SK-N-SH treated with all-trans-retinoic acid at 6 μM for 48 hours (cell line): ENCODE data around the gene LCN1.

Experiments used
- ATAC-seq: fragments of 200-7000 bp; cut with Tn5 transposase; 3 replicates; pipeline ENCODE4 v1.9.1; 2020; ENCODE audit warnings: mild to moderate bottlenecking, moderate library complexity
- ARNTL ChIP-seq: fragments of 450-650 bp; formaldehyde crosslinking; IDR thresholded peaks from 2 replicates; pipeline ENCODE4 v1.5.0; 2020; ENCODE audit warnings: low read depth, mild to moderate bottlenecking, moderate library complexity, borderline replicate concordance
- BACH2 ChIP-seq: fragments of 250-450 bp; sonication (Bioruptor Pico); IDR thresholded peaks from 2 replicates; pipeline ENCODE4 v1.9.0; 2021; ENCODE audit warnings: mild to moderate bottlenecking, borderline replicate concordance
- CREB5 ChIP-seq: fragments of 250-450 bp; sonication (Bioruptor Pico); IDR thresholded peaks from 2 replicates; pipeline ENCODE4 v1.5.1; 2020; ENCODE audit warnings: low read depth, mild to moderate bottlenecking, moderate library complexity
- CSDC2 ChIP-seq: fragments of 250-450 bp; sonication (Bioruptor Pico); IDR thresholded peaks from 2 replicates; pipeline ENCODE4 v1.5.0; 2020; ENCODE audit warnings: mild to moderate bottlenecking, moderate library complexity
- ESRRG ChIP-seq: fragments of 250-450 bp; sonication (Bioruptor Pico); IDR thresholded peaks from 2 replicates; pipeline ENCODE4 v1.6.1; 2021; ENCODE audit warnings: mild to moderate bottlenecking
- GLIS3 ChIP-seq: fragments of 250-450 bp; sonication (Bioruptor Pico); IDR thresholded peaks from 2 replicates; pipeline ENCODE4 v1.5.0; 2020; ENCODE audit warnings: mild to moderate bottlenecking, moderate library complexity
- OSR1 ChIP-seq: fragments of 250-450 bp; sonication (Bioruptor Pico); IDR thresholded peaks from 2 replicates; pipeline ENCODE4 v1.8.0; 2022; ENCODE audit warnings: moderate library complexity, mild to moderate bottlenecking, inconsistent platforms
- RARB ChIP-seq: fragments of 250-450 bp; sonication (Bioruptor Pico); IDR thresholded peaks from 2 replicates; pipeline ENCODE4 v1.8.0; 2021; ENCODE audit warnings: mild to moderate bottlenecking, moderate library complexity
- SNAI2 ChIP-seq: fragments of 250-450 bp; sonication (Bioruptor Pico); IDR thresholded peaks from 2 replicates; pipeline ENCODE4 v1.5.0; 2020; ENCODE audit warnings: mild to moderate bottlenecking, moderate library complexity
- TCF4 ChIP-seq: fragments of 250-450 bp; sonication (Bioruptor Pico); IDR thresholded peaks from 2 replicates; pipeline ENCODE4 v1.8.0; 2021; ENCODE audit warnings: mild to moderate bottlenecking, moderate library complexity, borderline replicate concordance
- TOX ChIP-seq: fragments of 250-450 bp; sonication (Bioruptor Pico); IDR thresholded peaks from 2 replicates; pipeline ENCODE4 v1.8.0; 2021; ENCODE audit warnings: mild to moderate bottlenecking, moderate library complexity, borderline replicate concordance
- ZC3H10 ChIP-seq: fragments of 250-450 bp; sonication (Bioruptor Pico); IDR thresholded peaks from 2 replicates; pipeline ENCODE4 v1.5.1; 2021; ENCODE audit warnings: mild to moderate bottlenecking, moderate library complexity
- ZFP3 ChIP-seq: fragments of 250-450 bp; sonication (Bioruptor Pico); IDR thresholded peaks from 2 replicates; pipeline ENCODE4 v1.5.0; 2020; ENCODE audit warnings: mild to moderate bottlenecking, moderate library complexity
- ZNF565 ChIP-seq: fragments of 450-650 bp; formaldehyde crosslinking; conservative IDR thresholded peaks from 2 replicates; pipeline ENCODE4 v1.5.0; 2020; ENCODE audit warnings: low read depth, mild to moderate bottlenecking, moderate library complexity
- ZNF70 ChIP-seq: fragments of 450-650 bp; formaldehyde crosslinking; IDR thresholded peaks from 2 replicates; pipeline ENCODE4 v1.5.0; 2020; ENCODE audit warnings: mild to moderate bottlenecking, moderate library complexity
- ZNF8 ChIP-seq: fragments of 450-650 bp; formaldehyde crosslinking; IDR thresholded peaks from 2 replicates; pipeline ENCODE4 v1.5.0; 2020; ENCODE audit warnings: mild to moderate bottlenecking, moderate library complexity
- TF ChIP-seq, protein P1 (sequence below): fragments of 250-450 bp; sonication (Bioruptor Pico); IDR thresholded peaks from 2 replicates; pipeline ENCODE4 v1.5.1; 2021; ENCODE audit warnings: mild to moderate bottlenecking, moderate library complexity
- TF ChIP-seq, protein P2 (sequence below): fragments of 250-450 bp; sonication (Bioruptor Pico); IDR thresholded peaks from 2 replicates; pipeline ENCODE4 v1.8.0; 2020; ENCODE audit warnings: mild to moderate bottlenecking, moderate library complexity, borderline replicate concordance
- TF ChIP-seq, protein P3 (sequence below): fragments of 250-450 bp; sonication (Bioruptor Pico); IDR thresholded peaks from 2 replicates; pipeline ENCODE4 v1.5.0; 2020; ENCODE audit warnings: mild to moderate bottlenecking, moderate library complexity

The LCN1 gene

DNA sequence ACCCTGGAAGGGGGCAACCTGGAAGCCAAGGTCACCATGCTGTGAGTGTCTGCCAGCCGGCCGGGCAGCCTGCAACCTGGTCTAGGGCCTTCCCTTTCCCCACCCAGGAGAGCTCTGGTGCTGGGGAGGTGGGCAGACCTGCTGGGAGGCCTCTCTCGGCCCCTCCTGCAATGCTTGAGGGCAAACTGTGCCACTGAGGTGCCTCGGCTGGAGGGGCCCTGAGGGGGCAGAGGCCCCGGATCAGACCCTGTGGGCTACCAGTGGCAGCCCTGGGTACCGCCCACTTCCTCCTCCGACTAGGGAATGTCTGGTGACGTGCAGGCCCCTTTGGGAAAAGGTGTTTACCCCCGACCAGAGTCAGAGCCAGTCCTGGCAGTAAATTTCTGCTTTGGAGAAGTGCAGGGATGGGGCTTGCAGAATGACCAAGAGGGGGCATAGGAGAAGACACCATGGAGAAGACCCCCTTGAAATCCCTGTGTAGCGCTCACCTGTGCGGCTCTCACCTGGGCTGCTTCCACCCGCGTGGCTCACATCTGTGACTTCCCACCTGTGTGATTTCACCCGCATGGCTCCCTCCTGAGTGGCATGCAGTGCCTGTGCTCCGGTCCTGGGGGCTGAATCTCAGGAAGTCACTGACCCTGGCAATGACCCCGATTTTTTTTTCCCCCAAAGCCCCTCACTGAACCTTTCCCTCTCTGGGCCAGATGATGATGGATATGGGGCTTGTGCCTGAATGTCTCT is 1.1 kb downstream of the LCN1 start:
- ATAC-seq = no peak
- TF ChIP-seq ZFP3 (CRISPR knock-in tag) = no peak
- TF ChIP-seq, protein P1, sequence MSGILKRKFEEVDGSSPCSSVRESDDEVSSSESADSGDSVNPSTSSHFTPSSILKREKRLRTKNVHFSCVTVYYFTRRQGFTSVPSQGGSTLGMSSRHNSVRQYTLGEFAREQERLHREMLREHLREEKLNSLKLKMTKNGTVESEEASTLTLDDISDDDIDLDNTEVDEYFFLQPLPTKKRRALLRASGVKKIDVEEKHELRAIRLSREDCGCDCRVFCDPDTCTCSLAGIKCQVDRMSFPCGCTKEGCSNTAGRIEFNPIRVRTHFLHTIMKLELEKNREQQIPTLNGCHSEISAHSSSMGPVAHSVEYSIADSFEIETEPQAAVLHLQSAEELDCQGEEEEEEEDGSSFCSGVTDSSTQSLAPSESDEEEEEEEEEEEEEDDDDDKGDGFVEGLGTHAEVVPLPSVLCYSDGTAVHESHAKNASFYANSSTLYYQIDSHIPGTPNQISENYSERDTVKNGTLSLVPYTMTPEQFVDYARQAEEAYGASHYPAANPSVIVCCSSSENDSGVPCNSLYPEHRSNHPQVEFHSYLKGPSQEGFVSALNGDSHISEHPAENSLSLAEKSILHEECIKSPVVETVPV (CRISPR knock-in tag) = no peak
- TF ChIP-seq, protein P2, sequence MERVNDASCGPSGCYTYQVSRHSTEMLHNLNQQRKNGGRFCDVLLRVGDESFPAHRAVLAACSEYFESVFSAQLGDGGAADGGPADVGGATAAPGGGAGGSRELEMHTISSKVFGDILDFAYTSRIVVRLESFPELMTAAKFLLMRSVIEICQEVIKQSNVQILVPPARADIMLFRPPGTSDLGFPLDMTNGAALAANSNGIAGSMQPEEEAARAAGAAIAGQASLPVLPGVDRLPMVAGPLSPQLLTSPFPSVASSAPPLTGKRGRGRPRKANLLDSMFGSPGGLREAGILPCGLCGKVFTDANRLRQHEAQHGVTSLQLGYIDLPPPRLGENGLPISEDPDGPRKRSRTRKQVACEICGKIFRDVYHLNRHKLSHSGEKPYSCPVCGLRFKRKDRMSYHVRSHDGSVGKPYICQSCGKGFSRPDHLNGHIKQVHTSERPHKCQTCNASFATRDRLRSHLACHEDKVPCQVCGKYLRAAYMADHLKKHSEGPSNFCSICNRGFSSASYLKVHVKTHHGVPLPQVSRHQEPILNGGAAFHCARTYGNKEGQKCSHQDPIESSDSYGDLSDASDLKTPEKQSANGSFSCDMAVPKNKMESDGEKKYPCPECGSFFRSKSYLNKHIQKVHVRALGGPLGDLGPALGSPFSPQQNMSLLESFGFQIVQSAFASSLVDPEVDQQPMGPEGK (CRISPR knock-in tag) = no peak
- no peak for TF ChIP-seq SNAI2 (CRISPR knock-in tag)
- TF ChIP-seq GLIS3 (CRISPR knock-in tag) = no peak
- TF ChIP-seq ZNF8 (CRISPR knock-in tag) = no peak
- TF ChIP-seq CSDC2 (CRISPR knock-in tag) = no peak
- TF ChIP-seq ZNF565 (CRISPR knock-in tag) = no peak
- no peak for TF ChIP-seq RARB (CRISPR knock-in tag)
- no peak for TF ChIP-seq ARNTL (CRISPR knock-in tag)
- no peak for TF ChIP-seq ZNF70 (CRISPR knock-in tag)
- no peak for TF ChIP-seq OSR1
- no peak for TF ChIP-seq TOX (CRISPR knock-in tag)
- no peak for TF ChIP-seq ESRRG (CRISPR knock-in tag)

- TF ChIP-seq CSDC2 (CRISPR knock-in tag) (no peak), TCF4 (CRISPR knock-in tag) (no peak)
- ATAC-seq = no peak
Measured at GRCh38 chr9:135522931-135523330, 1.7 kb downstream of the LCN1 start.

- ATAC-seq = no peak
- TF ChIP-seq BACH2 (CRISPR knock-in tag) = no peak
- no peak for TF ChIP-seq ZC3H10 (CRISPR knock-in tag)
- no peak for TF ChIP-seq TOX (CRISPR knock-in tag)
- TF ChIP-seq ESRRG (CRISPR knock-in tag) = no peak
- no peak for TF ChIP-seq TCF4 (CRISPR knock-in tag)
Measured at GRCh38 chr9:135523521-135524129, 2.4 kb downstream of the LCN1 start.

DNA sequence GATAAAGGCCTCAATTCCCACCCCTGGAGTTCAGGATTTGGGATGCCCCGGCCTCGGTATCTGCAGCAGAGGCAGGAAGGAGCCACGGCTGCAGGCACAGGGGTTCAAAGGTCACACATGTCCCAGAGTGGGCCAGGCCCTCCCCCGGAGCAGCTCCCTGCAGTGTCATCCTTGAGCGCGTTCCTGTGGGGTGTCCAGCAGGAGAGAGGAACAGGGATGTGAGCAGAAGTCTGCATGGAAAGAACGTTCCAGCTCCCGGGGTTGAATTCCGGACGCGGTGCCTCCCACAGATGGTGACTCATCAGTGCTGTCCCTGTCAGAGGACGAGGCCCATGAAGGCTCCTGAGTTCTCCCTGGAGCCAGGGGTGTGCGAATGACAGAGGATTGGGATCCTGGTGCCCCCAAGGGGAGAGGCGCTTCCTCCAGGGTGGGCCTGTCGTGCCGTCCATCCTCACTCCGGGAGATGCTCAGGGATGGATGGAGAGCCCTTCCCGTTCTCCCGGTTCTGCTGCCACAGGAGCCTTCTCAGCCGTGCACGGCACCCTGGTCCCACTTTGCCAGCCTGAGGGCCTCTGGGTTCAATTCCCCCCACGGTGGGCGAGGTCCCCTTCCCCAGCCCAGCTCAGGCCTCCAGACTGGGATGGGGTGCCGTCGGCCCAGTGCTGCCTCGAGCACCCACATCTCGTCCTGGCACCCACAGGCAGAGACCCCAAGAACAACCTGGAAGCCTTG is 3.1 kb downstream of the LCN1 start:
- TF ChIP-seq, protein P3, sequence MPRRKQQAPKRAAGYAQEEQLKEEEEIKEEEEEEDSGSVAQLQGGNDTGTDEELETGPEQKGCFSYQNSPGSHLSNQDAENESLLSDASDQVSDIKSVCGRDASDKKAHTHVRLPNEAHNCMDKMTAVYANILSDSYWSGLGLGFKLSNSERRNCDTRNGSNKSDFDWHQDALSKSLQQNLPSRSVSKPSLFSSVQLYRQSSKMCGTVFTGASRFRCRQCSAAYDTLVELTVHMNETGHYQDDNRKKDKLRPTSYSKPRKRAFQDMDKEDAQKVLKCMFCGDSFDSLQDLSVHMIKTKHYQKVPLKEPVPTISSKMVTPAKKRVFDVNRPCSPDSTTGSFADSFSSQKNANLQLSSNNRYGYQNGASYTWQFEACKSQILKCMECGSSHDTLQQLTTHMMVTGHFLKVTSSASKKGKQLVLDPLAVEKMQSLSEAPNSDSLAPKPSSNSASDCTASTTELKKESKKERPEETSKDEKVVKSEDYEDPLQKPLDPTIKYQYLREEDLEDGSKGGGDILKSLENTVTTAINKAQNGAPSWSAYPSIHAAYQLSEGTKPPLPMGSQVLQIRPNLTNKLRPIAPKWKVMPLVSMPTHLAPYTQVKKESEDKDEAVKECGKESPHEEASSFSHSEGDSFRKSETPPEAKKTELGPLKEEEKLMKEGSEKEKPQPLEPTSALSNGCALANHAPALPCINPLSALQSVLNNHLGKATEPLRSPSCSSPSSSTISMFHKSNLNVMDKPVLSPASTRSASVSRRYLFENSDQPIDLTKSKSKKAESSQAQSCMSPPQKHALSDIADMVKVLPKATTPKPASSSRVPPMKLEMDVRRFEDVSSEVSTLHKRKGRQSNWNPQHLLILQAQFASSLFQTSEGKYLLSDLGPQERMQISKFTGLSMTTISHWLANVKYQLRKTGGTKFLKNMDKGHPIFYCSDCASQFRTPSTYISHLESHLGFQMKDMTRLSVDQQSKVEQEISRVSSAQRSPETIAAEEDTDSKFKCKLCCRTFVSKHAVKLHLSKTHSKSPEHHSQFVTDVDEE (CRISPR knock-in tag) = no peak
- TF ChIP-seq SNAI2 (CRISPR knock-in tag) = no peak
- TF ChIP-seq CSDC2 (CRISPR knock-in tag) = no peak
- no peak for TF ChIP-seq BACH2 (CRISPR knock-in tag)
- TF ChIP-seq ZNF565 (CRISPR knock-in tag) = no peak
- no peak for TF ChIP-seq CREB5 (CRISPR knock-in tag)
- TF ChIP-seq RARB (CRISPR knock-in tag) = no peak
- TF ChIP-seq, all 23 proteins: peak for 0
- ATAC-seq = no peak
